CMK (cell line): ENCODE results near the gene USP17L24.
"Not testable (repeated sequence)": the region's sequence is repeated elsewhere in the genome, so short reads cannot be mapped to it uniquely, and the experiment has no call there.

Source experiments
- DNase-seq: peaks from one replicate; pipeline ENCODE4 v3.0.0-alpha.2; 2010; ENCODE audit warnings: low read depth

The USP17L24 gene

GRCh38 chr4:9324865-9325264 is at the start of gene USP17L24:
Gene USP17L24 (plus strand): TSS chr4:9325165. CDS start chr4:9325165, 0 bp downstream.
- DNase-seq: not testable (repeated sequence)

- not testable (repeated sequence) for DNase-seq
Measured at GRCh38 chr4:9324191-9324590, 774 bp upstream of the USP17L24 start.

- DNase-seq: not testable (repeated sequence)
Measured at GRCh38 chr4:9329611-9330010, 4.6 kb downstream of the USP17L24 start, which contains the start of gene USP17L25. Gene USP17L25 (plus strand): TSS chr4:9329911. CDS start chr4:9329911, 0 bp downstream.

- DNase-seq: not testable (repeated sequence)
Measured at GRCh38 chr4:9334358-9334757, 9.4 kb downstream of the USP17L24 start, which contains the start of gene USP17L26. Gene USP17L26 (plus strand): TSS chr4:9334658. CDS start chr4:9334658, 0 bp downstream.

- not testable (repeated sequence) for DNase-seq
Measured at GRCh38 chr4:9339103-9339502, 14.1 kb downstream of the USP17L24 start, which contains the start of gene USP17L5. Gene USP17L5 (plus strand): TSS chr4:9339403. CDS start chr4:9339403, 0 bp downstream.

- not testable (repeated sequence) for DNase-seq
Measured at GRCh38 chr4:9343848-9344247, 18.9 kb downstream of the USP17L24 start, which contains the start of gene USP17L27. Gene USP17L27 (plus strand): TSS chr4:9344148. CDS start chr4:9344148, 0 bp downstream.

- not testable (repeated sequence) for DNase-seq
Measured at GRCh38 chr4:9348593-9348992, 23.6 kb downstream of the USP17L24 start, which contains the start of gene USP17L28. Gene USP17L28 (plus strand): TSS chr4:9348893. CDS start chr4:9348893, 0 bp downstream.

GRCh38 chr4:9350866-9351265 is 25.9 kb downstream of the USP17L24 start:
- DNase-seq: not testable (repeated sequence)

GRCh38 chr4:9353338-9353737 is 28.4 kb downstream of the USP17L24 start, which contains the start of gene USP17L29:
Gene USP17L29 (plus strand): TSS chr4:9353638. CDS start chr4:9353638, 0 bp downstream.
- DNase-seq: not testable (repeated sequence)

GRCh38 chr4:9362829-9363228 is 37.9 kb downstream of the USP17L24 start, which contains the start of gene USP17L30:
Gene USP17L30 (plus strand): TSS chr4:9363129. CDS start chr4:9363129, 0 bp downstream.
- not testable (repeated sequence) for DNase-seq
